ENCODE results near the gene EPGN.

The EPGN gene, protein sequence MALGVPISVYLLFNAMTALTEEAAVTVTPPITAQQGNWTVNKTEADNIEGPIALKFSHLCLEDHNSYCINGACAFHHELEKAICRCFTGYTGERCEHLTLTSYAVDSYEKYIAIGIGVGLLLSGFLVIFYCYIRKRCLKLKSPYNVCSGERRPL

DNA sequence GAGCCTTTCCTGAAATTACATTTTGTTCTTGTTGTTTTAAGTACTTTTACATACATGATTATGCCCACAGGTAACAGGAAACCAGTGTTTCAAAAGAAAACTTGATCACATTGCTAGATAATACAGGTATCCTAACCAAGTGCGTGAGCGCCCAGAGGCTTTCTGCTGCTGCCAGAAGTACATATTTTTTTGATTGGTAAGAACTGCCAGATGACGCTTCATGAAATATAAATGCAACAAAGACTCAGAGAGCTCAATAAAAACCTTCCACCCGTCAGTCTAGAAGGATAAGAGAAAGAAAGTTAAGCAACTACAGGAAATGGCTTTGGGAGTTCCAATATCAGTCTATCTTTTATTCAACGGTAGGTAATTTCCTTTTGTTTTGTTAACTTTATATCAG lies at the start of gene EPGN:
Gene EPGN, plus strand, starts transcription at position 256 of the 400 bp plus-strand sequence. Its CDS starts 64 bp downstream, at position 320.
- no peak for DNase-seq

DNA sequence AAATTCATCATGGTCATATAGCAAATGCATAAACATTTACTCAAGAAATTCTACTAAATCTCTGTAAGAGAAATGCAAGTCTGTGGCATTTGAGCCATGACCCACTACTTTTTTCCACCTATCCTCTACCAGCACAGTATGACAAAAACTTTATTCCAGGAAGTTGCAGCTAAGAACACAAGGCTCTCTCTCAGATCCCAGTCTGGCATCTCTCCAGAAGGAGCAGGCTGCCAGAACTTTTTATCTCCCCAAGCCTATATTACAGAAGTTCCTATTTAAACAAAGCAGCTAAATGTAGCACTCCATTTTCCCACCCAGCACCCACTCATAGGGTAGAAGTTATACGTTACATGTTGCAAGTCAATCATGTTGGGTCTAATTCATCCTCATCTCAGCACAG lies 49.3 kb upstream of the EPGN start:
- DNase-seq: no peak

DNA sequence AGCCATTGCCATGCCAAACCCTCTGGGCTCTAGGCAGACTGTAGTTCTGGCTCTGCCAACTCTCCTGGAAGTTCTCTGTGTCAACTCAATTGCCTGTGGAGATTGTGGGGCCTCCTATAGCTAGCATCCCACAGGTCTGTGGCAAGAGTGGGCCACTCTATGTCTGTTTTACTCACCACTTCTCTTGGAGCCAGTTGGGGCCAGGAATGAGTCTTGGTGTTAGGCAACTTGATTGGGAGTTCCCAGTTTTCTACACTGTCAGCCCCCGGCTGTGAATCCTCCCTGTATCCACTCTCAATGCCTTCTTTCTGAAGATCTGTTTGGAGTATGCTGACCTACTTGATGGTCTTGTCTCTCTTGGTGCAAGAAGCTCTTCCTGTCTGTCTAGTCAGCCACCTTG lies 48.2 kb upstream of the EPGN start:
- DNase-seq: no peak

DNA sequence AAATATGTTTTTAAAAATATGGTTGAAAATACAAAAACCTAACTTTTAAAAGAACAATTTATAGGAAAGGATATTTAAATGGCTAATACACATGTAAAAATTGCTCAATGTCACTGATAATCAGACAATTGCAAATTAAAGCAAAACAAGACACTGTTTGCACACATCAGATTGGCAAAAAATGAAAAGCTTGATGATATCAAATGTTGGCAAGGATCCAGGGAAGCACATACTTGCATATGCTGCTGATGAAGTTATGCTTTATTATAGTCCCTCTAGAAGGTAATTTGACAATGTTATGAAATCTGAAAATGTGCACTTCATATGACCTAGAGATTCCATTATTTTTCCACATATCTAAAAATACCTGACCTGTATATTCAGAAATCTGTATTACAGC lies 45.7 kb upstream of the EPGN start:
- DNase-seq: no peak

DNA sequence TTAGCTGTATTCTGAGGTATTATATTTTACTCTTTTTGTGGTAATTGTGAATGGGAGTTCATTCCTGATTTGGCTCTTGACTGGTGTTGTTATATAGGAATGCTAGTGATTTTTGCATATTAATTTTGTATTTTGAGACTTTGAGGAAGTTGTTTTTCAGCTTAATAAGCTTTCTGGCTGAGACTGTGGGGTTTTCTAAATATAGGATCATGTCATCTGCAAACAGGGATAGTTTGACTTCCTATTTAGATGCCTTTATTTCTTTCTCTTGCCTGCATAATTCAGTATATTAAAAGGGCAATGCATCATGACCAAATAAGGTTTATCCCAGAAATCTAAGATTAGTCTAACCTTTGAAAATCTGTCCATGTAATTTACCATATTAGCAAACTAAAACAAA lies 44.7 kb upstream of the EPGN start:
- DNase-seq: no peak

DNA sequence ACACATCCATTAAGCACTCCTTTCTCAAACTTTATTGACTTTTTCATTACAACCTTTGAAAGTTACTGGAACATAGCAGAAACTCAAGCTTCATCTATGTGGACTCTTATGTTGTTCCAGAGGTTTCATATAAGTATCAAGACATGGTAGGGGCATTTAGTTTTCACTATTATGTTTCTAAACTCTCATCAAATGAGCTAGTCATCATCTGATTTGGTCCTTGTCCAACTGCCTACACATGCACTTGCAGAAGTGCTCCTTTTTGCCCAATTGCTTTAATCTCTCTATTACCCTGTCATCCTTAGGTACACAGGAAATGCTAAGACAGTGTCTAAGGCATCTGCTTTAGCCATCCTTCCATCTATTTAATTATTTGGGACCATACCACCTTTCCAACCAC lies 42.2 kb upstream of the EPGN start:
- no peak for DNase-seq

DNA sequence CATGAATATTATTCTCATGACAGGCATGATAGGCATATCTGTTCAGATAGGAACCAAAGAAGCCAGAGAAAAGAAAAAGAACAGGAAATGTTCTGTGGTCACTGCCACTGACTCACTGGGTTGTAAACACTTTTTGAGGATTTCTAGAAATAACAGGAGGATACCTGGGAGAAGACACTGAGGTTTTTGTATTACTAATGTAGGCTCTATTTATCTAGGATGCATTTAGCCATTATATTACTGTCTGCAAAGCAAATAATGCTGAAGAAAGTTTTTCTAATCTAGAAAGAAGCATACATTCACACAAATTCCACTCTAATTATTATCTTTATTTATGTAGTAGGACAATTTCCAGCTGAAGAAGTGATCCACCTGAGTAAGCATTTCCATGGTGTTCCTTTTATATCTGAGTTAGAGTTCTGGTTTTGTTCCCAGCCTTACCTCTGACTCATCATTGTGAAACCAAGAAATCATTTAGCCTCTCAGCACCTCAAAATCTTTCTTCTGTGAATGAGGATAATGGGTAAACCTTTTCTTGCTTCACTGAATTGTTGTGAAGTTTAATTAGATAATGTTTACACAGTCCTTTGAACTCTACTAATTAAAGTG lies 40.2 kb upstream of the EPGN start:
- DNase-seq: no peak

DNA sequence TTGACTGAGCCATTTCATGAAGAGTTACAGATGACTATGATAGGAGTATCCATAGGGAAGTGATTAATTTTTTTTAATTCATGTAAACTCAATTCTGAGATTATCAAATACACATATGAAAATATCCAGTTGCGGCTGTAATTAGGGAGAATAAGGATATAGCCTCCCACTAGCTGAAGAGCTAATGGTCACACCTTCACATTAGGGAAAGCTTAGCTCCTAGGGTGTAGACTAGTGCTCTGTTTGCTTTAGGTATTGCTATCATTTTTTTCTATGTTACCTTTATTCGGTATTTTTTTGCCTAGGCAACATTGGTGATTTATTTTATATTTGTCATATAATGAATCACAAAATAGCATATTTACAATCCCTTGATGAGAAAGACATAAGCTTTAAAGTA lies 39.6 kb upstream of the EPGN start:
- no peak for DNase-seq

DNA sequence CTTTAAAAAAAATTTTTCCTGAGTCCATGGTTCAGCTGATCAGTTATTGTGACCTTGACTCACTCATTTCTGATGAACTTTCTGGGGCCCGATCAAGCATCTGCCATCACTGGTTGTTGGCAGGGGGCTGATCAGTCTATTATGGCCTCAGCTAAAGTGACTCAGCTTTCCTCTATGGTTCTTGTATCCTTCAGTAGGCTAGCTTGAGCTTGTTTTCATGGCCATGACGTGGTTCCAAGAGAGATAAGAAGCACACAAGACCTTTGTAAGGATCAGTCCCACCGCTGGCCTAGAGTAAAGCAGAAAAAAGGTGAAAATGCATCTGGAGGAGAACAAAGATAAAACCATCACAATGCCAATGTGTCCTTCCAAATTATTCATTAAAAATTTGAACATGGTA lies 29.8 kb upstream of the EPGN start:
- no peak for DNase-seq

DNA sequence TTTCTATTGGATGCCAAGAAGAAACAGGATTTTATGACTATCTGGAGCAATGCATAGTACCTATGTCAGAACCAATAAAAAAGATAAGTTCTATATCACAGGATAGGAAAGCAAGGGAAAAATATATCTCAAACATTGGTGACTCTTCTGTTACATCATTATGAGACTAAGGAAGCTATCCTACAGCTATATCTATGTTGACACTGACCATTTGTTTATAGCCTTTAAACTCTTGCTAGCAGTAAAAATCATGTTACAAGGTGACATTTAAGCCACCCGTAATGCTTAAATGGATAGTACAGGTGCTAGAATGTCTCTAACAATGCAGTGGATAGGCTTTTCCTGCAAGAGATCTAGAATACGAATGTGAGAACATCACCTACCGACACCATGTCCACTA lies 28.6 kb upstream of the EPGN start:
- DNase-seq: no peak

DNA sequence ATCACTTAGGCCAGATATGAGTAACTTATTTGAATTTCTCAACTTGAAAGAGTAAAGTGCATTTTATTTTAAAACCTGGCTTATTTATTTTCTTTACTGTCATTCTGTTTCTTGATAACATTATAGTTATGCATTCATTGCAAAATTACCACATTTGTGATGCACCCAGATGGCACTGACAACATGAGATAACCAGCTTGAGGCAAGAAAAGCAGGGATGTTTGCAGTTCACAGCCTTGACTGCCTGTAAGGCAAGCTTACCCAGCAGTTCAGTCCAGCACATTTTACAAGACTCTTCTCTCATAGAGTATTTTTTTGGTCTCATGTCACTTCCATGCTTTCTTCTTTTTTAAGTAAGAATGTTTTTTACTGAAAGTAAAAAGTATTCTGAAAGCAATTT lies 25.3 kb upstream of the EPGN start:
- DNase-seq: no peak

DNA sequence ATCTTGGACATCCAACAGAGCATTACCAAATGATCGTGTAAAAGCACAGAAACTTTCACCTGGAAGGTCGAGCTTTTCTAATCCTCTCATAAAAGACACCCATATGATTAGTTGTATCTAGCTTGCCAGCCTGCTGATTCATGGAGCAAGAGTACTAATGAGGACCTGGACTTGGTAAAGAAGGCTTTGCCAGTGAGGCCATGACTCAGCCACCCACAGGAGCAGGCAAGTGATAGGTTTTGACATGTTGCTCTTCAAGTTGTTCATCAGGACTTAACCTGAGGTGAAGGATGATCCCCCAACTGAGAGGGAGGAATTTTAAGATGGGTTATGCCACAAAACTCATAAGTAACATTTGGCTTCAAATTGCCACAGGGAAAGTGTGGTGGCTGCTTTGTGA lies 24.7 kb upstream of the EPGN start:
- no peak for DNase-seq

DNA sequence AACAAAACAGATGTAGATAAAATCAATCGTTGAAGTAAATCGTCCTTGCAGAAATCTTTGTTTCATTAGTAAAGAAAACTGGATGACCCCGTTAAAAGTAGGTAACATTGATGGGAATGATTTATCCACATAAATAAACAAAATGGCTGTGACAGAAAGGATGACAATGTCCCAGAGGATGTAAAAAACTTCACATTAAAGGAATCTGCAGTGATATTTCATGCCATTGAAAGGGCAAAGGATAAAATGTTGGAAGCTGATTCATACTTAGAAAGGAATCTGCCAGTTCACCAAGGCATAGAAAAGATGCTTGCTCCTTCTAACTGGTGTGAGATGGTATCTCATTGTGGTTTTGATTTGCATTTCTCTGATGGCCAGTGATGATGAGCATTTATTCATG lies 24.2 kb upstream of the EPGN start:
- DNase-seq: no peak

DNA sequence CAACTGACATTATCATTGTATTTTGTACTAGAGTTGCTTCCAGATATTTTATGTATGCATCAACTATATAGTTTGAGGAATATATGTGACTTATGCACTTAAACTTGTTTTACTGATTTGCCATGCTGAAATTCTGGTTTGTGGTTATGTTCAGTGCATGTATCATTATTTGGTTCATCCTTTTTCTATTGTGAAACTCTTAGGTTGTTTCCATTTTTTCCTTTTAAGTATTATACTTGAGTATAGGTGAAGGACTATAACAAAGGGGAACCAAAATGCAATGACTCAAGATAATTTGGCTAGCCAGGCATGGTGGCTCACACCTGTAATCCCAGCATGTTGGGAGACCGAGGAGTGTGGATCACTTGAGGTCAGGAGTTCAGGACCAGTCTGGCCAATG lies 21.1 kb upstream of the EPGN start:
- no peak for DNase-seq

DNA sequence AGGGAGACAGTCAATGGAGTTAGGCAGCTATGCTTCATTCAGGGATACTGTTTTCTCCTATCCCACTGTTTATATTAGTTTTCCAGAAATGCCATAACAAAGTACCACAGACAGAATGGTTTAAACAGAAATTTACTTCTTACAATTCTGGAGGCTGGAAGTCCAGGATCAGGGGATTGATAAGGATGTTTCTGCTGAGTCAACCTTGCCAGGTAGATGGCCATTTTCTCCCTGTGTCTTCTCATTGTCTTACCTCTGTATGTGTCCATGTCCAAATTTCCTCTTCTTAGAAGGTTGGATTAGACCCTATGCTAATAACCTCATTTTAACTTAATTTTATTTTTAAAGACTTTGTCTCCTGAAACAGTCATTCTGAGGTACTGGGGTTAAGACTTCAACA lies 20.5 kb upstream of the EPGN start:
- DNase-seq: no peak

DNA sequence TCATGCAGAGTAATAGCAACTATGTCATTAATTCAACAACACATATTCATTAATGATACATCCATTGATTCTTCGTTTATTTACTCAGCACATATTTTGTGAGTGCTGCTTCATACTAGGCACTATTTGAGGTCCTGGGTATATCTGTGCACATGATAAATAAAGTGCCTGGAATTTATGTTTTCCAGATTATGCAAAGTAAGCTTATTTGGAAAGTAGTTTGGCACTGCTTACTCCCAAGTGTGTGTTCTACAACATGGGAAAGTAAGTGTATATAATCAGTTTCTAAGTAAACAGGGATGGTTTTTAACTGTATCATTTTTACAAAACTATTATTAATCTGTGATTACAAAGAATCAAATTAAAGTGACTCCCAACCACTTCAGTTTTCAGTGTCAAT lies 16.8 kb upstream of the EPGN start:
- DNase-seq: no peak

DNA sequence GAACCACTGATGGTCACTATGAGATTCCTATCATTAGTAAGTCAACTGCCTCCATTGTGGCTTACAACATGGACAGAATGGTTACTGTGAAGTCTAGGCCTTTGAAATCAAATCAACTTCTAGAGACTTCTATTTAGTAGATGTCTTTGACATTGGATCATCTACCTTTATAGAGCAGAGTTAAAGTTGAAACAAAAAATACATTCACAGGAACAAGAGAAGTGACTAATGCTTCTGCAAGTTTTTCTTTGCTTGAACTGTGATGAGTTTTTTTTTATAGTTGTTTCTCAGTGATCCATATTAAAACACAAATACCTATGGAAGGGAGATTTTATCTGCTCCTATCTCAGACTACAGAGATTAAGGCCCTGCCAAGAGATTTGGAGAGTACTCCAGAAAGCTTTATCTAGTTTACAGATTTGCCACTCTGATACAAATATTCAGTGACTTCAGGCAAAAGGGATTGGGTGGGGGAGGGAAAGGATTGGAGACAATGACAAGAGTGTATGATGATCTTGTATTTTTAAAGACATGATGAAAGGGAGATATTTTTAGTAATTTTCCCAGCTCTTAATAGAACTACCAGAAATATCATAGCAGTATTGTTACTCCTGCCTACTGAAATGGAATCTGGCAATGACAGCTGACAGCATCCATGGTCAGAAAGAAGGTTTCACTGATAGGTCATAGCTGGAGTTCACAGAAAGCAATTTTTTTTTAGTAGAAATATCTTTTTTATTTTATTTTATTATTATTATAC lies 16.0 kb upstream of the EPGN start:
- DNase-seq: no peak

DNA sequence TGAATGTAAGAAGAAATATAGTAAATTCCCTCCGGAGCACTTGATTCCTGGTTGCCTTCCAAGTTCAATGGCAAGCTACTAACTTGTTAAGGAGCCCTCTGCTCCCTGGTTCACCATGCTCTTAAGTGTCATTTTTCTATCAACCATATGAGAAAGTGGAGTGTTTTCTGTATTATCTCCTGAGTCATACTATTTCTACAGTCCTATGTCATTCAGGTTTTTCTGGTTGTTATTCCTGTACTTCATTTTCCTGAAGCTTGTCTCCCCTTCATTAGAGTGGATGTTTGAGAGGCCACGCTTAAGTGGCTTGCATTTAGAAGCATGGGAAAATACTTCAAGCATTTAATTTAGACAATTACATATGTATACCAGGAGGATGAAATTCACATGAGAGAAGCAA lies 14.7 kb upstream of the EPGN start:
- no peak for DNase-seq

DNA sequence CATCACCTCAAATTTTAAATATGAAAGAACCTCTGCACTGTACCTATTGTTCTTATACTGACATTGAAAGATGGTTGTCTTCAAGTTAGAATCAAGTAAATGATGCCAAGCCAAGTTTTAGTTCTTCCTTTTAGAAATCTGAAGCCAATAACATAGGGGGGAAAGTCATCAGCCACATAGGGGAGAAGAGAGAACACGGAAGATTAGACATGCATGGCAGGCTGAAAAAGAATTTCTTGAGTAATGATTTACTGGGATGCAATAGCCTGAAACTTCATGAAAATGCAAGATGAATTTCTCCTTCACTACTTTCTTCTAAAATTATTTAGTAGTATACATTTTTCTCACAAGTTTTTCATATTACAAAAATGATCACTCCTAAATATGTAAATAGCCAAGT lies 13.6 kb upstream of the EPGN start:
- DNase-seq: no peak

DNA sequence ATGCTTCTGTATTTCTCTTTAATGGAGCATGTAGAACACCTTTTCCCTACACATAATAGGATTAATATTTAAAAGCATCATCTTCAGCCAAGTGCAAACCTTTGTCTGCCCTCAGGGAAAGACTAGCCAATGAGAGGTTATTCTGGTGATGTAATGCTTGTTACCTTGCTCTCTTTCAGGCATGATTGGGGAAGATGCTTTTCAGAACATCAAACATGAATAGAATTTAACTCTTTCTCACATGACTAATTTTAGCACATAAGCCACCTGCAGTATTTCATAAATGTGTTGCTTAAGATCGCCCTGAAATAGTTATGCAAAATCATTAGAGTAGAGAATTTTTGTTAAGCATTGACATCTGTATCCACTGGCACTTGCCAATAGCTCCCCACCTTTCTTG lies 10.7 kb upstream of the EPGN start:
- DNase-seq: no peak

DNA sequence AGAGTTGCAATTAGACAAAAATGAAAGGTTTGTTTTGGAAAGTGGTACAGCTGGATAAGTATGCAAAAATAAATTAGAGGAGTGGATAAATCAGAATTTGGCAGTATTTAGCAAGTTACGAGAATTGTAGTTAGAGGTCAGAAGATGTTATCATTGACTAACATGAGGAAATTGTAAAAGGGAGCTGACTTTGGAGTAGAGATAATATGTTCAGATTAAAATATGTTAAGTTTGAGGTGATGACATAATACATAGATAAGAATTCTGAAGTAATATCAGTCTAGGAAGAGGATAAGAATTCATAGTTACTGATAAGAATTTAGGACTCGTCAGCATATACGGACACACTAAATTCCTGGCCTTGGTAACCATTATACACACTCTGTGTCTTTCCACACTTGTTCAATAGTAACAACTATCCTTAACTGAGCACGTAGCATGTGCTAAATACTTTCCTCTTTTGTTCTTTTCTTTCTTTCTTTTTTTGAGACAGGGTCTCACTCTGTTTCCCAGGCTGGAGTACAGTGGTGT lies 4.1 kb upstream of the EPGN start:
- no peak for DNase-seq

DNA sequence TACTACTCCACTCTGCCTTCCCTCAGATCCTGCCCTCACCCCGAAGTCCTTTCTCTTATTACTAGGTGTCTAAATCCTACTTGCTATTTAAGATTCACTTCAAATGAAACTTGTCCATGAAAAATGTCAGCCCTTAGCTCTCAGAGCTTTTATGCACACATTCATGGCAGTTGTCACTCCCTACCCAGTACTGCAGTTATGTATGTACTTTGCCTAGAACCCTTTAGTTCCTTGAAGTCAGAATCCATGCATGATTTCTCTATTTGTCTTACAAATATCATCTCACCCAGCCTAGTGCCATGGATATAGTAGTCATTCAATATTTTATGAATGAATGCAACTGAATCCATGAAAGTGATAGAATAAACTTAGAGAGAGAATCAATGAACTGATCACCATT lies 3.3 kb upstream of the EPGN start:
- DNase-seq: no peak

DNA sequence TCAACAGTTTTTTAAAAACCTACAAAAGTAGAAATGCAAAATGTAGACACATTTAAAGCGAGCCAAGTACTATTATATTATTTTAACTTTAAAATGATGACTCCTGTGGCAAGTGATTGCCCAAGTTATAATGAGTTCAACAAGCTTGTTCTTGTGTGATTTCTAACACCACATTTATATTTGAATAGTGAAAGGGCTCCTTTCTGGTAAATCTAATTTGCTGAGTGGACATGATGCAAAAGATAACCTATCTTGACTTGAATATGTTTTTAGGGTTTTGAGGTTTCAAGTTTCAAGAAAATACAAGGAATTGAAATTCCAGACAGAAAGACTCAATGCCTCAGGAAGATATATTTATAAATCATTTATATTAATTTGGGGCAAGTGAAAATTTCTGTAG lies 1.1 kb upstream of the EPGN start:
- no peak for DNase-seq

DNA sequence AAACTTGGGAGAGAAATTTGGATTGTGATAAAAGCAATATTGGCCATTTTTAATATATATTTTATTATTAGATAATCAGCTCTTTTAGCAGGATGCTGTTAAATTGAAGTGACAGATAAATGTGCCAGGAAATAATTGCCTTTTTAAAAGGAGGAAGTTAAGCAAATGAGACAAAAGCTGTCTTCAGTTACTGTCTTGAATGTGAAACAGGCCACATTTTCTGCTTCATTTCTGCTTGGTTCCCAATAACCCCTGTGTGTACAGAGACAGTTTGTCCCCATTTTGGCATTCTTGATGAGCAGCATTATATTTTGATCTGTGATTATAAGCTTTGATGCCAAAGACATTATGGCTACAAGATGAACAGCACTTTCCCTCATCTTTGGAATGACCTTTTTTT lies 953 bp downstream of the EPGN start:
- no peak for DNase-seq
